Ishikawa (cell line): ENCODE results near the gene GSTP1.

Source experiments
- CEBPB ChIP-seq: IDR thresholded peaks from 2 replicates; pipeline ENCODE4 v1.6.1; 2012
- CREB1 ChIP-seq: IDR thresholded peaks from 2 replicates; pipeline ENCODE4 v1.6.1; 2012; ENCODE audit warnings: low read depth
- EGR1 ChIP-seq: IDR thresholded peaks from 2 replicates; pipeline ENCODE4 v1.6.1; 2012
- EP300 ChIP-seq: IDR thresholded peaks from 2 replicates; pipeline ENCODE4 v1.6.1; 2012; ENCODE audit warnings: borderline replicate concordance
- FOXM1 ChIP-seq: IDR thresholded peaks from 2 replicates; pipeline ENCODE4 v1.6.1; 2012; ENCODE audit warnings: low read depth, borderline replicate concordance
- NFIC ChIP-seq: IDR thresholded peaks from 2 replicates; pipeline ENCODE4 v1.6.1; 2012
- RAD21 ChIP-seq: IDR thresholded peaks from 2 replicates; pipeline ENCODE4 v1.6.1; 2012; ENCODE audit warnings: low read depth
- TAF1 ChIP-seq: IDR thresholded peaks from 2 replicates; pipeline ENCODE4 v1.6.1; 2012; ENCODE audit warnings: low read depth, mild to moderate bottlenecking
- TCF12 ChIP-seq: IDR thresholded peaks from 2 replicates; pipeline ENCODE4 v1.6.1; 2012; ENCODE audit warnings: low read depth
- TEAD4 ChIP-seq: IDR thresholded peaks from 2 replicates; pipeline ENCODE4 v1.6.1; 2012
- YY1 ChIP-seq: IDR thresholded peaks from 2 replicates; pipeline ENCODE4 v1.6.1; 2012; ENCODE audit warnings: low read depth
- ZBTB7A ChIP-seq: IDR thresholded peaks from 2 replicates; pipeline ENCODE4 v1.6.1; 2012; ENCODE audit warnings: low read depth
- TF ChIP-seq, protein P1 (sequence below): IDR thresholded peaks from 2 replicates; pipeline ENCODE4 v1.6.1; 2012
- TF ChIP-seq, protein P2 (sequence below): IDR thresholded peaks from 2 replicates; pipeline ENCODE4 v1.6.1; 2012
- TF ChIP-seq, protein P3 (sequence below): IDR thresholded peaks from 2 replicates; pipeline ENCODE4 v1.6.1; 2012; ENCODE audit warnings: low read depth, mild to moderate bottlenecking

The GSTP1 gene

DNA sequence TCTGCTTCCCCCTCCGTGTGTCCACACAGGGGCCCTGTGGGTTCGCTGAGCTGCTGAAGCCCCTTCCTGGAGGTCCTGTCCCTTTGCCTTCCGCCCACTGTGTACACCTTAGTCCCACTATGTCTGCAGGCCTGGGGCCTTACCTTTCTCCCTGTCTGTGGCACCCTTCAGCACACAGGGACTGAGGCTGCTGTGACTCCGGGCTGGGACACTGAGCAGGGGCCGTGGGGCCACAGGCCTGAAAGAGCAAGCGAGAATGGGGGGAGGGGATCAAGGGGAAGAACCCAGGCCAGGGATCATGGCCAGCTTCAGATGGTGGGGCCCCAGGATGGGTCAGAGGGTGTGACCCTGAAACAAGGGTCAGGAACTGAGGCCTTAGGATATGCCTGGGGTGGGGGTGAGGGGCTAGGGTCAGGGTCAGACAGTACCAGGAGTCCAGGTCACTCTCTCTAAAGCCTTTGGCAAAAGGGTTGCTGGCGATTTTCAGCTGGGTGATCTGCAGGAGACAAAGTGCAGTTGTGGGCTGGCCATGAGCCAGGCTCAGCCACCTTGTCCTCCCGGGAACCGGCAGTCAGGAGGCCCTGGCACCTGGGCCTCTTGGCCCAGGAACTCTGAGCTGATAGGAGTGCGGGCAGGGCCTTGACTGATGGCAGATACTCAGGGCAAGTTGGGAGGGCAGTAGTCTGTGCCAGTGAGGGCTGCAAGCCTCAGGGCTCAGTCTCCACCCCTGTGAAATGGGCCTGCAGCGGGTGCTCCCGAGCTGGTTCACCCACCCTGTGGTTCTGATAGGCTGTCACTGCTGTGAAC lies 48.8 kb downstream of the GSTP1 start:
- TF ChIP-seq YY1 (no peak), TCF12 (no peak), EGR1 (no peak), EP300 (no peak), RAD21 (no peak), CREB1 (no peak), TAF1 (no peak), ZBTB7A (no peak), FOXM1 (no peak), NFIC (no peak), CEBPB (no peak), TEAD4 (no peak)
- TF ChIP-seq, protein P1, sequence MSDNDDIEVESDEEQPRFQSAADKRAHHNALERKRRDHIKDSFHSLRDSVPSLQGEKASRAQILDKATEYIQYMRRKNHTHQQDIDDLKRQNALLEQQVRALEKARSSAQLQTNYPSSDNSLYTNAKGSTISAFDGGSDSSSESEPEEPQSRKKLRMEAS, result no peak
- TF ChIP-seq, protein P2, sequence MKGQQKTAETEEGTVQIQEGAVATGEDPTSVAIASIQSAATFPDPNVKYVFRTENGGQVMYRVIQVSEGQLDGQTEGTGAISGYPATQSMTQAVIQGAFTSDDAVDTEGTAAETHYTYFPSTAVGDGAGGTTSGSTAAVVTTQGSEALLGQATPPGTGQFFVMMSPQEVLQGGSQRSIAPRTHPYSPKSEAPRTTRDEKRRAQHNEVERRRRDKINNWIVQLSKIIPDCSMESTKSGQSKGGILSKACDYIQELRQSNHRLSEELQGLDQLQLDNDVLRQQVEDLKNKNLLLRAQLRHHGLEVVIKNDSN, result no peak
- TF ChIP-seq, protein P3, sequence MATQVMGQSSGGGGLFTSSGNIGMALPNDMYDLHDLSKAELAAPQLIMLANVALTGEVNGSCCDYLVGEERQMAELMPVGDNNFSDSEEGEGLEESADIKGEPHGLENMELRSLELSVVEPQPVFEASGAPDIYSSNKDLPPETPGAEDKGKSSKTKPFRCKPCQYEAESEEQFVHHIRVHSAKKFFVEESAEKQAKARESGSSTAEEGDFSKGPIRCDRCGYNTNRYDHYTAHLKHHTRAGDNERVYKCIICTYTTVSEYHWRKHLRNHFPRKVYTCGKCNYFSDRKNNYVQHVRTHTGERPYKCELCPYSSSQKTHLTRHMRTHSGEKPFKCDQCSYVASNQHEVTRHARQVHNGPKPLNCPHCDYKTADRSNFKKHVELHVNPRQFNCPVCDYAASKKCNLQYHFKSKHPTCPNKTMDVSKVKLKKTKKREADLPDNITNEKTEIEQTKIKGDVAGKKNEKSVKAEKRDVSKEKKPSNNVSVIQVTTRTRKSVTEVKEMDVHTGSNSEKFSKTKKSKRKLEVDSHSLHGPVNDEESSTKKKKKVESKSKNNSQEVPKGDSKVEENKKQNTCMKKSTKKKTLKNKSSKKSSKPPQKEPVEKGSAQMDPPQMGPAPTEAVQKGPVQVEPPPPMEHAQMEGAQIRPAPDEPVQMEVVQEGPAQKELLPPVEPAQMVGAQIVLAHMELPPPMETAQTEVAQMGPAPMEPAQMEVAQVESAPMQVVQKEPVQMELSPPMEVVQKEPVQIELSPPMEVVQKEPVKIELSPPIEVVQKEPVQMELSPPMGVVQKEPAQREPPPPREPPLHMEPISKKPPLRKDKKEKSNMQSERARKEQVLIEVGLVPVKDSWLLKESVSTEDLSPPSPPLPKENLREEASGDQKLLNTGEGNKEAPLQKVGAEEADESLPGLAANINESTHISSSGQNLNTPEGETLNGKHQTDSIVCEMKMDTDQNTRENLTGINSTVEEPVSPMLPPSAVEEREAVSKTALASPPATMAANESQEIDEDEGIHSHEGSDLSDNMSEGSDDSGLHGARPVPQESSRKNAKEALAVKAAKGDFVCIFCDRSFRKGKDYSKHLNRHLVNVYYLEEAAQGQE, result no peak

DNA sequence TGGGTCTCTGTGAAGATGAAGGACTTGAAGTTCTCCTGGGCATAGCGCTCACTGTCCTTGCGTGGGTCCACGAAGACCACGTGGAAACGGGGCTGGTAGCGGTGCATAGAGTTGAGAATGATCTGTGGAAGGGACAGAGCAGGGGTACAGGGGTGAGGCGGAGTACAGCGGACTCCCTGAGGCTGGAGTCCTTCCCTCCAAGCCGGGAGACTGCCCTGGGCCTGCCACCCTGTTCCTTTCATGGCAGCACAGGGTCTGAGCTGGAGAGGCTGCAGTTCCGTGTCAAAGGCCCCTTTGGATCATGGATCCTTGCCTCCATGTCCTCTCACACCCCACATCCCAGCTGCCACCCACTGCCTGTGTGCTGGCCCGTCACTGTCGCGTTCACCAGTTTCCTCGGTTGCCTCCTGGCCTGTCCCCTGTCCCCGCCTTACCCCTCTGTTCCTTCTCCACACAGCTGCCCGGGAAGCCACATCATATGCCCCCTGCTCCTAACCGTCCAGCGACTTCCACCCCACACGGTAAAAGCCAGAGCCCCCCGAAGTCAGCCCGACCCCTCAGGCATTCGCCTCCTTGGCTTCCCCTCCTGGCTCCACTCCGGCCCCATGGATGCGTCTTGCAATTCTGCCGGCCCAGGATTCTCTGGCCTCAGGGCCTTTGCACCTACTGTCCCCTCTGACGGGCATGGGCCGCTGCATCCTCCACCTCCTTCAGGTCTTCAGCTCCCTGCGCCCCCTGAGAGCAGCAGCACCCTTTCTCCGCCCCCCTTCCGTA lies 49.6 kb downstream of the GSTP1 start:
- TF ChIP-seq EP300 (no peak), ZBTB7A (no peak)

DNA sequence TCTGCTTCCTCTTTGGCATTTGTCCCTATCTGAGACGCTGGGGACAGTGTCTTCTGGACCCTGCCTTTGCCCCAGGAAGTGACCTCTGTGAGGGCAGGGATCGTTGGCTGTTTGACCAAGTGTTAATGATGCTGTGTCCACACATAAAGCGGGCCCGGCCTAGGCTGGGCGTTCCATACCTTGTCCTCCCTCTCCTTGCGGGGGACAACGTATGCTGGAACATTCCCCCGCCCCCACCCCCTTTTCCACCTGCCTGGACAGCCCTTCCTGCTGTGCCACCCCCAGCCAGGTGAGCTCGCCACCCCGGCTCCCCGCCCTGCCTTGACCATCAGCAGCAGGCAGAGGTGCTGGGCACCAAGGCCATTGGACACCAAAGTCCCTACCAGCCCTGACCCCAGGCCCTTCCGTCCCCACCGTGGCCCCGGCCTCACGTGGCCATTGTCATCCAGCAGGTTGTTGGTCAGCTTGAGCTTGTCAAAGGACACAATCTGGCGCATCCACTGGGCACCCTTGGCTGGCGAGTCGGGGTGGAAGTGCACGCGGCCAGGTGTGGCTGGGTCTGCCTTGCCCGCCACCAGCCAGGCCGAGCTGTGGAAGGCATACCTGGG lies 50.2 kb downstream of the GSTP1 start:
- TF ChIP-seq EP300, result no peak

DNA sequence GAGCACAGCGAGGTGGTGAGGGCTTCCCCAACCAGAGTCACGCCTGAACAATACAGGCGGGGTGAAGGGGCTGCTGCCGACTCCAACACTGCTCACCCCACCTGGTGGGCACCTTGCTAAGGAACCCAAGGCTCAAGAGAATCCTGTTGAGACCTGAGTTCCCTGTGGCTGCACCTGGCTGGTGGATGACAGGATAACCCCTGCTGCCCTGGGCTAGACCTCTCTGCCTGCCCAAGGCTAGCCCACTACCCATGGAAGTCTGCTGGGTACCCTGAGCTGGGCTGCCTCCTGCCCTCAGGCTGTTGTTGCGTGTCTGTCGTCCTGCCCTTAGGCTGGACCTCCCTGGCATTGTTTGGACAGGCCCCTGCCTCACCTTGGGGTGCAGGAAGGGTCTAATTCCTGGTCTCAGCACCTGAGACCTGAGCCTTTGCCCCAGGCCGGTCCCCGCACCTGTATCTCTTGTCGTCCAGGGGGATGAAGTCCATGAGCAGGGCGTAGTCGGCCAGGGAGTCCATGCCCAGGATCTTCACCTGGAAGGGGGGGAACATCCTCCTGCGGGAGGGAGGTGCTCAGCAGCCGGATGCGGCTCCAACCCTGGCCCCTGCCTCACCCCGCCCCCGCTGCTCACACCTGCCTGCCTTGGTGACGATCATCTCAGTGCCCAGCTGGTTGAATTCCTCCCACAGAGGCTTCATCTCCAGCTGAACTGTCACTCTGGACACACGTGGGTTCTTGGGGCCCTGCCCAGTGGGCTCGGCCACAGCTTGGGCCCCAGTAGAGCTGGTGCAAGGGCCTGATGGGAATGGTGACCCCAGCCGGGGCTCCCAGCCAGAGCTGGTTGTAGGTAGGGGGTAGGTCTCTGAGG lies 51.0 kb downstream of the GSTP1 start:
- TF ChIP-seq EP300 (no peak), FOXM1 (no peak), EGR1 (no peak), YY1 (no peak), ZBTB7A (no peak), TCF12 (no peak), TAF1 (no peak), CREB1 (no peak)
- TF ChIP-seq, protein P2, result no peak
- TF ChIP-seq, protein P1, result no peak

DNA sequence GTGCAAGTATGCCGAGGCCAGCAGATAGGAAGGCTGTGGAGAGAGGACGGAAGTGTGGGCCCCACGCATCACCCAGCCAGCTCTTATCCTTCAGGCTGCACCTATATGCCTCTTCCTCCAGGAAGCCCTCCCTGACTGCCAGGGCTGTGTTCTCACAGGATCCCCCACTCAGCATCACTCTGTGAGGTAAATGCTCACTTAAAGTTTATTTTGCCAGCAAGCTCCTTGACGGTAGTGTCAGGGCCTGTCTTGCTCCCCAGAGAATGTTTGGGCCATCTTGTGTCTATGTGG lies 51.6 kb downstream of the GSTP1 start:
- no peak for TF ChIP-seq TEAD4
- TF ChIP-seq, protein P2, result no peak
- TF ChIP-seq NFIC, result no peak
- TF ChIP-seq EP300, result no peak
- no peak for TF ChIP-seq FOXM1
- TF ChIP-seq, protein P1, result no peak
- no peak for TF ChIP-seq ZBTB7A
- TF ChIP-seq RAD21, result no peak
- no peak for TF ChIP-seq YY1
- TF ChIP-seq TCF12, result no peak
- TF ChIP-seq CREB1, result no peak
